Glutamatergic neuron (in vitro differentiated cells): Measurements from ENCODE around the gene TBC1D25. TPM values are rescaled to one million over a fixed set of nuclear protein-coding genes. Genes with fewer than 3 reads are reported as not detected.
"Not testable (repeated sequence)": the region's sequence is repeated elsewhere in the genome, so short reads cannot be mapped to it uniquely, and the experiment has no call there.

Experiments
- DNase-seq: peaks from one replicate; pipeline ENCODE4 v3.0.0; 2022
- H3K27ac Mint-ChIP-seq: one replicate; pipeline ENCODE4 v1.8.0; 2020; ENCODE audit warnings: mild to moderate bottlenecking, mixed read lengths, inconsistent platforms; ENCODE audit not compliant: unreplicated experiment
- H3K27me3 Mint-ChIP-seq: one replicate; pipeline ENCODE4 v1.8.0; 2020; ENCODE audit warnings: mild to moderate bottlenecking, moderate library complexity, mixed read lengths, inconsistent platforms; ENCODE audit not compliant: unreplicated experiment
- H3K36me3 Mint-ChIP-seq: one replicate; pipeline ENCODE4 v1.8.0; 2020; ENCODE audit warnings: mild to moderate bottlenecking, mixed read lengths, inconsistent platforms; ENCODE audit not compliant: unreplicated experiment
- H3K4me1 Mint-ChIP-seq: one replicate; pipeline ENCODE4 v1.8.0; 2020; ENCODE audit warnings: mild to moderate bottlenecking, low read depth, mixed read lengths, inconsistent platforms; ENCODE audit not compliant: unreplicated experiment
- H3K4me3 Mint-ChIP-seq: one replicate; pipeline ENCODE4 v1.8.0; 2020; ENCODE audit warnings: mild to moderate bottlenecking, mixed read lengths, inconsistent platforms; ENCODE audit not compliant: unreplicated experiment
- H3K9me3 Mint-ChIP-seq: one replicate; pipeline ENCODE4 v1.8.0; 2020; ENCODE audit warnings: mild to moderate bottlenecking, moderate library complexity, mixed read lengths, inconsistent platforms; ENCODE audit not compliant: unreplicated experiment
- total RNA-seq: library from RNA; stranded (reverse); fragmentation: NEBNext Ultra II Directional; extraction: Animal tissue kit (Norgen Biotek cat#: 25700); gene quantifications from one replicate; pipeline ENCODE4 v1.2.1, GENCODE V29; 2021; ENCODE audit not compliant: unreplicated experiment
- TF ChIP-seq, protein P1 (sequence below): fragments of 200-600 bp; sonication (generic); IDR thresholded peaks from one replicate; pipeline ENCODE4 v1.5.0; 2021; ENCODE audit not compliant: partially characterized antibody, unreplicated experiment

TBC1D25 gene
- total RNA-seq, 1 donor from 2014 or later, result 34.3 TPM

DNA sequence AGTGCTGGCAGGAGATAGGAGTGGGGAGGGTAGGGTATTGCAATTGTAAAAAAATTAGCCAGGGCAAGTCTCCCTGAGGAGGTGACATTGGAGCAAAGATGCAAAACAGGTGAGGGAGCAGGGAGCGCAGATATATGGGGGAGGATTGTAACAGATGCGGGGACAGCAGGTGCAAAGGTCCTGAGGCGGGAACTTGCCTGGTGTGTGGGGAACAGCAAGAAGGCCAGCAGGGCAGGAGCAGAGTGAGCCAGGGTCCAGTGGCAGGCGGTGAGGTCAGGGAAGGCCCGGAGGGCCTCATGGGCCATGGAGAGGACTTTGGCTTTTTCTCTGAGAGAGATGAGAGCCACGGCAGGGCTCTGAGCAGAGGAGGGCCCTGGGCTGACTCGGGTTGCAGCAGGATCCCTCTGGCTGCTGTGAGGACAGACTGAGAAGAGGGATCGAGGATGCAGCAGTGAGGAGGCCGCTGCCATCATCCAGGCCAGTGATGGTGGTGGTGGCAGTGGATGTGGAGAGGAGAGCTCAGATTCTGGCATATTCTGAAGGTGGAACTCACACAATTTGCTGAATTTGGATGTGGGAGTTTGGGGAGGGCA lies 24.6 kb upstream of the TBC1D25 start:
- no peak overlapping the region for H3K27ac Mint-ChIP-seq
- H3K36me3 Mint-ChIP-seq, result peaks cover 5% of the 10 kb centered on the region

DNA sequence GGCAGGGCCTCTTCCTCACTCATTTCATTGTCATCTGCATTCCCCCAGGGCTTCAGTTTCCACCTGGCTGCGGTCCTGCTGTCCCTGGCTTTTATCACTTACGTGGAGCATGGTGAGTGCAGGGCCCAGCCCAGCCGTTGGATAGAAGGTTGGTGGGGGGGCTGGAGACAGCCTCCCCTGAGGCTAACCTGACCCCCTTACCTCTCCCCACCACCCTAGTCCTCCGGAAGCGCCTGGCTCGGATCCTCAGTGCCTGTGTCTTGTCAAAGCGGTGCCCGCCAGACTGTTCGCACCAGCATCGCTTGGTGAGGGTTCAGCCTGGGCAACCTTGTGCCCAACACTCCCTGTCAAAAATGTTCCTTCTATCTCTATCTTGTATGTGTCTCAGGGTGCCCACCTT lies 23.7 kb upstream of the TBC1D25 start:
- no peak for DNase-seq
- H3K27me3 Mint-ChIP-seq, result peaks cover 5% of the 10 kb centered on the region
- H3K36me3 Mint-ChIP-seq, result peaks cover 5% of the 10 kb centered on the region
- no peak overlapping the region for H3K4me3 Mint-ChIP-seq
- H3K9me3 Mint-ChIP-seq, result peaks cover 2% of the 10 kb centered on the region
- H3K4me1 Mint-ChIP-seq, result peaks cover 2% of the 10 kb centered on the region
- no peak overlapping the region for H3K27ac Mint-ChIP-seq
- TF ChIP-seq, protein P1, sequence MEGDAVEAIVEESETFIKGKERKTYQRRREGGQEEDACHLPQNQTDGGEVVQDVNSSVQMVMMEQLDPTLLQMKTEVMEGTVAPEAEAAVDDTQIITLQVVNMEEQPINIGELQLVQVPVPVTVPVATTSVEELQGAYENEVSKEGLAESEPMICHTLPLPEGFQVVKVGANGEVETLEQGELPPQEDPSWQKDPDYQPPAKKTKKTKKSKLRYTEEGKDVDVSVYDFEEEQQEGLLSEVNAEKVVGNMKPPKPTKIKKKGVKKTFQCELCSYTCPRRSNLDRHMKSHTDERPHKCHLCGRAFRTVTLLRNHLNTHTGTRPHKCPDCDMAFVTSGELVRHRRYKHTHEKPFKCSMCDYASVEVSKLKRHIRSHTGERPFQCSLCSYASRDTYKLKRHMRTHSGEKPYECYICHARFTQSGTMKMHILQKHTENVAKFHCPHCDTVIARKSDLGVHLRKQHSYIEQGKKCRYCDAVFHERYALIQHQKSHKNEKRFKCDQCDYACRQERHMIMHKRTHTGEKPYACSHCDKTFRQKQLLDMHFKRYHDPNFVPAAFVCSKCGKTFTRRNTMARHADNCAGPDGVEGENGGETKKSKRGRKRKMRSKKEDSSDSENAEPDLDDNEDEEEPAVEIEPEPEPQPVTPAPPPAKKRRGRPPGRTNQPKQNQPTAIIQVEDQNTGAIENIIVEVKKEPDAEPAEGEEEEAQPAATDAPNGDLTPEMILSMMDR, result no peak

More for the DNA sequence above, 24.6 kb upstream of the TBC1D25 start:
- peaks cover 3% of the 10 kb centered on the region for H3K9me3 Mint-ChIP-seq
- peaks cover 5% of the 10 kb centered on the region for H3K27me3 Mint-ChIP-seq
- no peak for DNase-seq
- no peak overlapping the region for H3K4me3 Mint-ChIP-seq
- H3K4me1 Mint-ChIP-seq, result no peaks in the 10 kb centered on the region
- TF ChIP-seq, protein P1, result no peak

DNA sequence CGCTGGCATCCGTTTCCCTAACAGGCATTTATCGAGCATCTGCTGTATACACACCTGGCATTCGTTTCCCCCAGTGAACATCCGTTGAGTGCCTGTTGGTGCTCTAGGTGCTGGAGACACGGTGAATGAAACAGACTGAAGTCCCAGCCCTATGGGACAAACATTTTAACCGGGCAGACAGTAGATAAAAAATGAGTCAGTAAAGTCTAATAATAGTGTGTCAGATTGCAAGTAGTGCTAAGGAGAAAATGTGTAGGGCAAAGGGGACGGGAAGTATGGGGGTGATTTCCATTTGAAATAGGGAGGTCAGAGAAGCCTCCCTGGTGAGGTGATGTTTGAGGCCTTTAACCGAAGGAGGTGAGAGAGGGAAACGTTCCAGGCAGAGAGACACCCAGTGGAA lies 23.2 kb upstream of the TBC1D25 start:
- TF ChIP-seq, protein P1, result no peak
- DNase-seq, result no peak
- no peak overlapping the region for H3K4me3 Mint-ChIP-seq
- H3K27ac Mint-ChIP-seq, result no peak overlapping the region
- H3K36me3 Mint-ChIP-seq, result peaks cover 5% of the 10 kb centered on the region
- peaks cover 5% of the 10 kb centered on the region for H3K27me3 Mint-ChIP-seq
- peaks cover 7% of the 10 kb centered on the region for H3K4me1 Mint-ChIP-seq
- H3K9me3 Mint-ChIP-seq, result peaks cover 3% of the 10 kb centered on the region

DNA sequence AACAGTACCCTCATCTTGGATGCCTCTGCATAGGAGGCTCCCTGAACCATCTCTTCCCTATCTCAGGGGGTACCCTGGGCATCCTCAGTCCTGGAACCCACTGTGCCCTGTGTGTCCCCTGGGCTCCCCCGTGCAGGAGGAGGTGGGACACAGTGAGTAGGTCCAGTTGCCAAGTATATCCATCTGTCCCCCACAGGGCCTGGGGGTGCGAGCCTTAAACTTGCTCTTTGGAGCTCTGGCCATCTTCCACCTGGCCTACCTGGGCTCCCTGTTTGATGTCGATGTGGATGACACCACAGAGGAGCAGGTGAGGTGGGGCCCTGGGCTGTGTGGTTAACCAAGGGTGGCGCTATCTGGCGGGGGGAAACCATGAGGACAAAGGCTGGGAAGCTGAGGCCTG lies 22.5 kb upstream of the TBC1D25 start:
- peaks cover 3% of the 10 kb centered on the region for H3K9me3 Mint-ChIP-seq
- TF ChIP-seq, protein P1, result no peak
- H3K4me1 Mint-ChIP-seq, result peaks cover 7% of the 10 kb centered on the region
- no peak for DNase-seq
- peaks cover 5% of the 10 kb centered on the region for H3K27me3 Mint-ChIP-seq
- no peak overlapping the region for H3K4me3 Mint-ChIP-seq
- no peak overlapping the region for H3K27ac Mint-ChIP-seq
- peaks cover 5% of the 10 kb centered on the region for H3K36me3 Mint-ChIP-seq

DNA sequence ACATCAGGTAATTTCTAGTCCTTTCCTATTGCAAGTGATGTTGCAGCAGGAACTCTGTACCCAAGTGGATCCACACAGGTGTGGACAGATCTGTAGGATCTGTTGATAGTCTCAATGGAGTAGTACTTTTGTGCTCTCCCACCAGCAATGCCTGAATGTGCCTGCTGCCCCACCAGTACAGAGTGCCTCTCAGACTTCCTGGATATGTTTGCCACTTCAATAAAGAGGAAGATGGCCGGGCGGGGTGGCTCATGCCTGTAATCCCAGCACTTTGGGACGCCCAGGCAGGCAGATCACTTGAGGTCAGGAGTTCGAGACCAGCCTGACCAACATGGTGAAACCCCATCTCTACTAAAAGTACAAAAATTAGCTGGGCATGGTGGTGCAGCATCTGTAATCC lies 20.0 kb upstream of the TBC1D25 start:
- not testable (repeated sequence) for DNase-seq, H3K27me3 Mint-ChIP-seq, H3K27ac Mint-ChIP-seq, H3K9me3 Mint-ChIP-seq, H3K36me3 Mint-ChIP-seq, H3K4me3 Mint-ChIP-seq
- peaks cover 11% of the 10 kb centered on the region for H3K4me1 Mint-ChIP-seq
